ENCODE measurements around the gene ATF3. TPM values are rescaled to one million over a fixed set of nuclear protein-coding genes. Genes with fewer than 3 reads are reported as not detected.

ATF3 gene
- total RNA-seq, 1 experiment from 2014 or later, result 10.2 TPM

- POLR2A ChIA-PET (ENCODE audit: unreplicated experiment), result no interaction called here
- DNase-seq, result no peak
These were observed 14.3 kb downstream of the ATF3 start for GRCh38 chr1:212622906-212623305.

GRCh38 chr1:212623603-212624002, 15.0 kb downstream of the ATF3 start:
- no peaks in the 10 kb centered on the region for H3K9me3 ChIP-seq (ENCODE audit: insufficient read depth, low read depth)
- no peaks in the 10 kb centered on the region for H4K20me1 ChIP-seq (ENCODE audit: insufficient read depth)
- no peak overlapping the region for H3K27ac ChIP-seq
- intact Hi-C loops (cut with micrococcal nuclease; ENCODE audit: unreplicated experiment), result no loop called here
- H3K27me3 ChIP-seq (ENCODE audit: insufficient read depth, low read depth), result peaks cover 22% of the 10 kb centered on the region; the same call in 1 of the 2 replicates
- H3K79me2 ChIP-seq (ENCODE audit: low read depth), result no peaks in the 10 kb centered on the region
- H3K4me3 ChIP-seq, result no peak overlapping the region
- no peaks in the 10 kb centered on the region for H3K36me3 ChIP-seq (ENCODE audit: low read depth)
- no peaks in the 10 kb centered on the region for H3F3A ChIP-seq (ENCODE audit: insufficient read depth, low read depth)
- DNase-seq, result no peak
- ChIA-PET POLR2A (ENCODE audit: unreplicated experiment) (no interaction called here), CTCF (no interaction called here)
- TF ChIP-seq EZH2 (IDR thresholded peaks at IDR 0.05; ENCODE audit: low read depth) (no peak), CTCF (conservative IDR thresholded peaks at IDR 0.05) (no peak)
- no peaks in the 10 kb centered on the region for H3K9me2 ChIP-seq (ENCODE audit: insufficient read depth)
- BruUV-seq (replicated peaks), result no TSS peak
- no peaks in the 10 kb centered on the region for H3K4me1 ChIP-seq (replicated peaks; ENCODE audit: insufficient read depth)
- no peak overlapping the region for H3K4me2 ChIP-seq
- H2AFZ ChIP-seq, result no peak overlapping the region

More at GRCh38 chr1:212622906-212623305, 14.3 kb downstream of the ATF3 start:
- Histone ChIP-seq H3F3A (ENCODE audit: insufficient read depth, low read depth) (no peaks in the 10 kb centered on the region), H3K4me1 (replicated peaks; ENCODE audit: insufficient read depth) (no peaks in the 10 kb centered on the region), H3K27me3 (ENCODE audit: insufficient read depth, low read depth) (peaks cover 22% of the 10 kb centered on the region; the same call in 1 of the 2 replicates), H3K9me2 (ENCODE audit: insufficient read depth) (no peaks in the 10 kb centered on the region), H2AFZ (no peak overlapping the region), H3K9me3 (ENCODE audit: insufficient read depth, low read depth) (no peaks in the 10 kb centered on the region), H3K79me2 (ENCODE audit: low read depth) (no peaks in the 10 kb centered on the region), H3K4me2 (no peak overlapping the region), H3K27ac (no peak overlapping the region), H4K20me1 (ENCODE audit: insufficient read depth) (no peaks in the 10 kb centered on the region), H3K4me3 (no peak overlapping the region), H3K36me3 (ENCODE audit: low read depth) (no peaks in the 10 kb centered on the region)
- CTCF ChIA-PET, result no interaction called here
- TF ChIP-seq EZH2 (IDR thresholded peaks at IDR 0.05; ENCODE audit: low read depth) (no peak), CTCF (conservative IDR thresholded peaks at IDR 0.05) (no peak)
- intact Hi-C loops (cut with micrococcal nuclease; ENCODE audit: unreplicated experiment), result no loop called here
- no TSS peak for BruUV-seq (replicated peaks)

- BruUV-seq (replicated peaks), result no TSS peak
- Histone ChIP-seq H2AFZ (no peak overlapping the region), H3K79me2 (ENCODE audit: low read depth) (no peaks in the 10 kb centered on the region), H3K9me2 (ENCODE audit: insufficient read depth) (no peaks in the 10 kb centered on the region), H3K4me3 (no peak overlapping the region), H3K4me2 (no peak overlapping the region), H4K20me1 (ENCODE audit: insufficient read depth) (no peaks in the 10 kb centered on the region), H3K36me3 (ENCODE audit: low read depth) (no peaks in the 10 kb centered on the region), H3K27me3 (ENCODE audit: insufficient read depth, low read depth) (peaks cover 22% of the 10 kb centered on the region; the same call in 1 of the 2 replicates), H3K27ac (no peak overlapping the region), H3K9me3 (ENCODE audit: insufficient read depth, low read depth) (no peaks in the 10 kb centered on the region), H3F3A (ENCODE audit: insufficient read depth, low read depth) (no peaks in the 10 kb centered on the region), H3K4me1 (replicated peaks; ENCODE audit: insufficient read depth) (no peaks in the 10 kb centered on the region)
- TF ChIP-seq CTCF (conservative IDR thresholded peaks at IDR 0.05) (no peak), EZH2 (IDR thresholded peaks at IDR 0.05; ENCODE audit: low read depth) (no peak)
- CTCF ChIA-PET, result no interaction called here
- no peak for DNase-seq
- intact Hi-C loops (cut with micrococcal nuclease; ENCODE audit: unreplicated experiment), result no loop called here
- POLR2A ChIA-PET (ENCODE audit: unreplicated experiment), result no interaction called here
These were observed 16.5 kb downstream of the ATF3 start for GRCh38 chr1:212624976-212625501.
